CD4-positive, alpha-beta T cell treated with Interleukin-17A for 4 hours (primary cell): Measurements from ENCODE around the gene DSG2.
A peak's percentile ranks its signal among the peaks of the same experiment; 100 is the strongest.
"Not testable (repeated sequence)": the region's sequence is repeated elsewhere in the genome, so short reads cannot be mapped to it uniquely, and the experiment has no call there.

Source experiments
- DNase-seq: peaks from one replicate; pipeline ENCODE4 v3.0.0-alpha.2; 2020; ENCODE audit warnings: mixed read lengths

Gene DSG2

GRCh38 chr18:31497836-31498573, at the start of gene DSG2:
Gene DSG2, plus strand, starts transcription at chr18:31498177. Its CDS starts 75 bp downstream, at chr18:31498252.
- DNase-seq: peak; percentile 11

DNA sequence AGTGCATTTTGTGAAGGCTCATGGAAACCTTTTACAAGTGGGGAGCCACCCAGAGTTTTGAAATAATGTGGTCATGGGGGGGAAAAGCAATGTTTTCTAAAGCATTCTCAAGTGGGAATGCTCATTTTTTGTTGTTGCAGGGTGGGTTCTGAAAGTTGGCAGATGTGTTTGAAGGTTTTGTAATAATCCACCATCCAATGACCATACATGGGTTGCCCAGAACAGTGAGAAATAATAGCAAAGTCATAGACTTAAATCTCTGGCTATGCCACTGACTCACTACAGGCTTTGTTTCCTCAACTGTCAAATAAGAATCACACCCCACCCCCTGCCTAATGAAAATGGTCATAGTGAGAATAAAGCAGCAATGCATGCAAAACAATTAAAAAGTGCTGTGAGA, 47.6 kb upstream of the DSG2 start:
- no peak for DNase-seq

GRCh38 chr18:31451625-31452024, 46.4 kb upstream of the DSG2 start:
- no peak for DNase-seq

- DNase-seq: no peak
Measured at GRCh38 chr18:31454066-31454708, 43.8 kb upstream of the DSG2 start.

DNA sequence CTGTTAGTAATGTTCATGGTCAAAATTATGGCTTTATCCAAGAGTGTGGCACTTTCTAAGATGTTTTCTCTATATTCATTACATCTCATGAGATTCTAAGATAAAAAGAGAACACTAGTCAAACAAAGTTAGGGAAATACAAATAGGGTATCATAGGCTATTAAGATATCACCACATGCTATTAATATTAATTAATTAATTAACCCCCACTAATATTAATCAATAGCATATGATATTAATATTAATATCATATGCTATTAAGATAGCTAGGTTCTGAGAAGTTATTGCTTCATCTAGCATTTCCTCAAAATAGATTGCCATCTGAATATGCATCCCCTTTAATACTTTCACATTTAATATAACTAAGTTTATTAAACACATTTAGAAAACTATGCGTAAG, 28.3 kb upstream of the DSG2 start:
- no peak for DNase-seq

- DNase-seq: no peak
Measured at GRCh38 chr18:31478688-31479087, 19.3 kb upstream of the DSG2 start.

DNA sequence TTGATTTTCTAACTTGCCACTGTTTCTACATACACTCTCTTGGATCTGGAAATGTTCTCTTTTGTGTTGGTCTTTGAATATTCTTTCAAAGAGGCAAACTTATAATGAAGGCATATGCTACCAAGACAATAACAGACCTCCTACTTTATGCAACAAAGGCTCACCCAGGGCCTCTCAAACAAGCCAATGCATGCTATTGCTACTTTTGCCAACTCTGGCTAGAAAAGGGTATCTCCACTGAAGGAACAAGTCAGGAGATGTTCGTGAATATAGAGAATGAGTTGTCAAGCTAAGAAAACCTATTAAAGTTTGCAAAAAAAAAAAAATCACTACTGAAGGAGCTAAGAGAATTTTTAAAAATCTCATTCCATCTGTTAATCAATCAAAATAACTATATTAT, 15.9 kb upstream of the DSG2 start:
- DNase-seq: no peak

GRCh38 chr18:31483396-31483795, 14.6 kb upstream of the DSG2 start:
- DNase-seq: no peak

DNA sequence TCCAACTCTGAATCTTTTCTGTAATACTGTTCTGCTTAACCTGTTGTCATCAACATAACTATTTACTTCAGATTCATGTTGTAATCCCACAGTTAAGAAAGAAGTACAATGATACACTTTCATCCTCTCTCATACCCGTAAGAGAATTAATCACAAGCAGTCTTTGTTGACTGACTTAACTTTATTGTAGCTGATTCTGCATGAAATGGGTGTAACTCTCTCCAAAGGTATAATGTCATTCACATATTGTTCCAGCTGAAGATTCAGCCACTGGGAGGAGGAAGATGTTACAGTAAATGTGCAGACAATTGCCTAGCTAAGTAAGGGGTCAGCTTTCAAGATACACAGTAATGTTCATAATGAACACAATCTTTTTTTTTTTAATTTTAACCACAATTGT, 13.5 kb upstream of the DSG2 start:
- no peak for DNase-seq

- no peak for DNase-seq
Measured at GRCh38 chr18:31486165-31486564, 11.8 kb upstream of the DSG2 start.

GRCh38 chr18:31487246-31488015, 10.5 kb upstream of the DSG2 start:
- DNase-seq: no peak

DNA sequence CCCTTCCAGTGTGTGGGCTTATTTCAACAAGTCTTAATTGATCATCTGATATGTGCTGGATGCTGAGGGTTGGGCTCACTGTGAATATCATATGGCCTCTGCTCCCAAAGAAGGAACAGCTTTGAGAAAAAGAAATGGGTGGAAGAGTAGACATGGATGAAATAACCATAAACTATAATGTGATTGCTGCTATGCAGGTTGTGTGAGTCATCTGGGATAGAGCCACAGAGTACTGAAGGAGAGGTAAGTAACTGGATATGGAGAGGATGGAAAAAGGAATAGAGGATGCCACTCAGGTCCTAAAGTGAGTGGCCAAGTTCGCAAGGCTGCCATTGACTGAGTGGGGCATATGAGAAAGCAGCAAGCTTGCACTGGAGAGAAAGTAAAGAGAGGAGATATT, 8.7 kb upstream of the DSG2 start:
- DNase-seq: no peak

- DNase-seq: no peak
Measured at GRCh38 chr18:31490387-31490786, 7.6 kb upstream of the DSG2 start.

GRCh38 chr18:31490833-31491232, 7.1 kb upstream of the DSG2 start:
- DNase-seq: no peak

DNA sequence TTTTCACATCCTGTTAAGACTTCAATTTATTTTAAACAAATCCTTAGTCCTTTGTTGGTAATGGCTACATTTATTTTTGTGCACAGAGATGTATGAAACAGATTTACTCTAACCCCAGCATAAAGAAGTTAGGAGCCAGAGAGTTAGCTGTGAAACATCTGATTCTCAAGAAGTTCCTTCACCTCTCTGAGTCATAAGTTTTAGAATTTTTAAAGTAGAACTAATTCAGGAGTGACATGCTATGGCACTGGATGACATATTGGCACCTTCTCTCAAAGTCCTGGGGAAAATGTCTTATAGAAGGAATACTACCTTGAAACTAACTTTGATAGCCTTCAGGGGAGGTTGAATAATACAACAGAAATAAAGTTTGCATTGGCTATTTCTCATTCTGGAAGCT, 6.4 kb upstream of the DSG2 start:
- DNase-seq: no peak

GRCh38 chr18:31492671-31493070, 5.3 kb upstream of the DSG2 start:
- DNase-seq: no peak

DNA sequence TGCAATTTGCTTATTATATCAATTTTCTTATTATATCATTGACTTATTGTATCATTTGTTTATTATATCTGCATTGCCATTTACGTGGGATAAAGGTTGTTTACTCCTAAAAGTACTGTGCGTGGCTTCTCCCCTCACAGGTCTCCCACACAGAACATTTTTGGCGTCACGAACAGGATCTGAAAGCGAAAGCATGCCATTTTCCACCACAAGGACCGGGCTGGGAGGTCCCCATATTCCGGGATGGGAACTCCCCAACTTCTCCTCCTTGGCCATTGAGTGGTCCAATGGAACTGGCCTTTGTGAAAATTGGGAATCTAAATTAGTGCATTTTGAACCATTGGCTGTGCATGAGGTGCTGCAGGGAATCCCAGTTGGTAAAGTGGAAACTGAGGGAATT, 4.8 kb upstream of the DSG2 start:
- no peak for DNase-seq

DNA sequence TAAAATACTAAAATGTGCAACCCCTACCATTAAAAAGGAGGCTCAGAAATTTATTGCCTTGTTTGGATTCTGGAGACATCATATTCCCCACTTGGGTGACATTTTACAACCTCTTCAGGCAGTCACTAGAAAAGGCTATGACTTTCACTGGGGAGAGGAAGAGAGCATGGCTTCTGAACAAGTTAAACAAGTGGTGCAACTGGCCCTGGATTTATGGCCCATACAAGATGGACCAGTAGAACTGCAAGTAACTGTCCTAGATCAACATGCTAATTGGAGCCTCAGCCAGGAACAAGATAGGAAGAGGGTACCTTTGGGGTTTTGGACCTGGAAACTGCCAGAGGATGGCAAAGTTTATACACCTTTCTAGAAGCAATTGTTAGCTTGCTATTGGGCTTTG, 4.0 kb upstream of the DSG2 start:
- no peak for DNase-seq

- not testable (repeated sequence) for DNase-seq
Measured at GRCh38 chr18:31494705-31495244, 3.2 kb upstream of the DSG2 start.

DNA sequence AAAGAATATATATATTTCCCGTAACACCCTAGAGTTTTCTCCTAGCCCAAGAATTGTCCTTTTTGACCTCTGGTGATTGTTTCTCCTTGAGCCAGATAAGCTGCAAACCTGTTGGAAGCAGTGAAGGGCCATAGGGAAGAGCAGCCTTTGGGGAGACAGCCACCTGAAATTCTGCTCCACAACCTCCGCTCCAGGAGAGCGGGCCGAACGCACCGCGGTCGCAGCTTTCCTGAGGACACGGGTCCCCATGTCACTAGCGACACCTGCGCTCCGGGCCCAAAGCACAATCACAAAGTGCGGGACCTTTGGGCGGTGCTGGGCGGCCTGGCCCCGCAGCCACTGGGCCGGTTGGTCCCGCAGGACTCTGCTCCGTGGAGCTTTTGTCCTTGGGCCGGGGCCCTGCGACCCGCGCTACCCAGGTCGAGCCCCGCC, 557 bp upstream of the DSG2 start:
- DNase-seq: no peak

GRCh38 chr18:31498574-31499524, 872 bp downstream of the DSG2 start:
- DNase-seq: no peak

- DNase-seq: no peak
Measured at GRCh38 chr18:31500051-31500688, 2.2 kb downstream of the DSG2 start.
